C4-2B (cell line): ENCODE measurements around the gene MID1.

ENCODE experiments used
- H3K27ac ChIP-seq: fragments of 450-650 bp; 2 replicates; pipeline ENCODE4 v1.5.1; 2017
- ZFX ChIP-seq: fragments of 450-650 bp; IDR thresholded peaks from 2 replicates; pipeline ENCODE4 v1.6.1; 2017
- TF ChIP-seq, protein P1 (sequence below): fragments of 450-650 bp; conservative IDR thresholded peaks from 2 replicates; pipeline ENCODE4 v1.5.1; 2017; ENCODE audit warnings: mild to moderate bottlenecking

Gene MID1

DNA sequence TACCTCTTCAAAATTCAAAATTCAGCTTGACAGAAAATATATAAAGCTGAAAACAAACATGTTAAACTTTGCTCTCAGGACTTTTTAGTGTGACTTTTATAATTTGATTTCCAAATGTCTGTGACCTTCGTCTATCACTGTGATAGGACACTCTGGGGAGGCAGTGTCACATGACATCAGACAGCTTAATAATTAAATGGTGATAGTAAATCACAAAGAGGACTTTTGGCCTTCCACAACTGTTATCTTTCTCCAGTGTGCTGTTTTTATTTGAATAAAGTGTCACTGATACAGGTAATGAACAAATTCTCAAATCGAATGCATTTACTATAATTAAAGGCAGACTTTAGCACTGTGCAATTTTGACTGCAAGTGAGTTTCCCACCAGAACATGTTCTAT lies 83.1 kb downstream of the MID1 start:
- TF ChIP-seq ZFX: no peak
- TF ChIP-seq, protein P1, sequence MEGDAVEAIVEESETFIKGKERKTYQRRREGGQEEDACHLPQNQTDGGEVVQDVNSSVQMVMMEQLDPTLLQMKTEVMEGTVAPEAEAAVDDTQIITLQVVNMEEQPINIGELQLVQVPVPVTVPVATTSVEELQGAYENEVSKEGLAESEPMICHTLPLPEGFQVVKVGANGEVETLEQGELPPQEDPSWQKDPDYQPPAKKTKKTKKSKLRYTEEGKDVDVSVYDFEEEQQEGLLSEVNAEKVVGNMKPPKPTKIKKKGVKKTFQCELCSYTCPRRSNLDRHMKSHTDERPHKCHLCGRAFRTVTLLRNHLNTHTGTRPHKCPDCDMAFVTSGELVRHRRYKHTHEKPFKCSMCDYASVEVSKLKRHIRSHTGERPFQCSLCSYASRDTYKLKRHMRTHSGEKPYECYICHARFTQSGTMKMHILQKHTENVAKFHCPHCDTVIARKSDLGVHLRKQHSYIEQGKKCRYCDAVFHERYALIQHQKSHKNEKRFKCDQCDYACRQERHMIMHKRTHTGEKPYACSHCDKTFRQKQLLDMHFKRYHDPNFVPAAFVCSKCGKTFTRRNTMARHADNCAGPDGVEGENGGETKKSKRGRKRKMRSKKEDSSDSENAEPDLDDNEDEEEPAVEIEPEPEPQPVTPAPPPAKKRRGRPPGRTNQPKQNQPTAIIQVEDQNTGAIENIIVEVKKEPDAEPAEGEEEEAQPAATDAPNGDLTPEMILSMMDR: no peak
- no peak overlapping the region for H3K27ac ChIP-seq

DNA sequence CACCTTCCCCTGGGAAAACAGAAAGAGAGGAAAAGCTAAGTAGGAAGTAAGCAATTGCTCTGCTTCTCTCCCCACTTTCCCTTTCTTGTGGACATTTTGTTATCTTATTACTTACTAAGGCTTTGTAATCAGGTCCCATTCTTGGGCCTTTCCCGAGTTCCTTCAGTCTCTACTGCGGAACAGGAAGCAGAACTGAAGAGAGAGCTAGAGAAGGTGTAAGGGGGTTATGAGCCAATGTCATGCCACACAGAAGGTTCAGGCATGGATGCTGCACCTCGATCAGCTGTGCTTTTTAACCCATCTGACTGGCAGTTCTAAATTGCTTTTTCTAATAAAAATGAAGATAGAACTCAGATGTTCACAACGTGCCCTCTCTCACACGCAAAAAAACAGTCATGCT lies 83.6 kb downstream of the MID1 start:
- TF ChIP-seq ZFX: no peak
- TF ChIP-seq, protein P1: no peak
- no peak overlapping the region for H3K27ac ChIP-seq

DNA sequence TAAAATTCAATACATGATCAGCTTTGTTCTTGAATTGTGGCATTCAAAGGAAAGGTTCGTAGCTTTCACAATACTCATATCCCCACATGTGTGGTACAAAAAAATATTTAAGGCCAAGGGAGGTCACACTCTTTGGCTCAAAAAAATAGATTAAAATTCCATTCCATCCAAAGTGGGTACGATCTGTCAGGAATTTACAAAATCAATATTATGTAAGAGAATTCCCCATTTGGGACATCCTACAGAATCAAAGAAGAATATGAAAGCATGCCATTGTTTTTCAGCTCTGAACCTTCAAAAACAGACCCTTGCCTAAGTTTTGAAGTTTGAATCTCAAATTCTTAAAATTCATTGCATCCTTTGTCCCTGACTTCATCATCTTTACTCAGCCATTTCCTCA lies 85.8 kb downstream of the MID1 start:
- TF ChIP-seq, protein P1: no peak
- TF ChIP-seq ZFX: no peak
- H3K27ac ChIP-seq: no peak overlapping the region

DNA sequence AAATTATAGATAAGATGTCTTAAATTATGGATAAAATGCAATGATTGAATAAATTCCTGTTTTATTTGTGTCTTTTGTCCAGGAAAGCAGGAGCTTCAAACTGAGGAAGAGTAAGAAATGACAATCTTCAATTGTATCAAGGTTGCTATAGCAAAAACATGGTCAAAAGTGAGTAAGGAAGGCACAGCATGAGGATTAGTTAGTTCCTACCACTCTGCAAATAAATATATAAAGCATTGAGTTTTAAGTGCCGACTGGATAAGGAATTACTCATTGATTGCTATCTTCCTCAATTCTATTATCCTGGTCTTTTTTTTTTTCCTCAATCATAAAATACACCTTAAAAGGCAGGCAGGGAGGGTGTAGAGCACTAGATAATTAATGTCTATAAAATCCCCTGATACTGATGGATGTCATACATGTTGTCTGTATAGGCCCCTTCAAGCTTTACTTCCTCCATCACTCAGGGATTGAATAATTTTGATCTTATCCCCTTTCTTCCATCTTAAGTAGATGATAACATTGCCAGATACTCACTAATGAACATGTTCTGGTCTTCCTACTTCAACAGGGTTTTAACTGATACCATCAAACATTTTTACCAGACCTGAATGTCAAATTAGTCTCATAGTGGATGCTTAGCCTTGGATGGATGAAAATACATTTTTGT lies 86.6 kb downstream of the MID1 start:
- H3K27ac ChIP-seq: no peak overlapping the region
- no peak for TF ChIP-seq ZFX
- TF ChIP-seq, protein P1: no peak

DNA sequence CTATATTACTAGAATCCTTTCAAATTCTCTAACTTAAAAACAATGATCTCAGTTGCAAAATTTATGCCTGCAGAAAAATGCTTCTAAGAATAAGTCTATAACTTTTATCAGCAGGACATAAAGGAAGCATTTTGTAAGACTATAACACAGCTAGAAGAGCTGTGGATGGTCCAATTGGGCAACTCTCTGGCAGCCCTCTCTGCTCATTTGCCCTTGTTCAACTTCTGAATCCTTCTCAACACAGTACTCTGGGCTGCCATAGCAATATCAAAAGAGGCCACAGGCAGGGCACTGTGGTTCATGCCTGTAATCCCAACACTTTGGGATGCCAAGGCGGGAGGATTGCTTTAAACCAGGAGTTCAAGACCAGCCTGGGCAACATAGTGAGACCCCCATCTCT lies 88.5 kb downstream of the MID1 start:
- TF ChIP-seq, protein P1: no peak
- TF ChIP-seq ZFX: no peak
- no peak overlapping the region for H3K27ac ChIP-seq

DNA sequence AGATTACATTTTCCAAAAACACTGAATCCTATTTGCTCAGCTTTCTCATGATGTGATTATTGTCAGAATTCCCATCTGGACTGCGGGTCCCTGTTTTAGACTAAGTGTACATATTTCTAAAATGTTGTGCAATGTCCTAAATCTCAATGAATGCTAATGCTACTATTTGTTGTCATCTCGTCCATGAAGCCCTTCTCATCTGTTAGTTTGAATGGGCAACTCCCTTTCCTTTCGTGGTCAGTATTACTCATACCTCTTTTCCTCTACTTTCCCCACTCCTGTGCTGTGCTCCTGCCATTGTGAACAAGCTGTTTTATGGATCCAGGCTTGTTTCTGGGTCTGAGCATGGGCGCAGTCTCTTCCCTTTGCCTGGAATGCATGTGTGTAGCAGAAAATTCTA lies 91.0 kb downstream of the MID1 start:
- no peak for TF ChIP-seq ZFX
- TF ChIP-seq, protein P1: no peak
- no peak overlapping the region for H3K27ac ChIP-seq

DNA sequence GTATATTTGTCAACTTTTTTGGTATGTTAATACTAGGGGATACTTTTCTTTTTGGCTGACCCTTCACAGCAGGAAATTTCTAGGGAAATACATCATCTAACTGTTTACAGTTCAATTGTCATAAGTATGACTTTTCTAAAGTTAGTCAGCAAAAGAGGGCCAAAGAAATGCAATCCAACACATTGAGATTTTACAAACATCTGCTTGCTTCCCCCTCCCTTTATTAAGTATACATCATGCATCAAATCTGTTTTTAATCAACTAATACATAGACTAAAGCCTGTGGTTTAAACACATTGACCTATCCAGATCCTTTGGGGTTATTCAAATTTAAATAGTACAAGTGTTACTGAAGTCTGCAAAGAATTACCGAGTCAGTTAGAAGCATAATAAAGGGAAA lies 93.9 kb downstream of the MID1 start:
- no peak overlapping the region for H3K27ac ChIP-seq
- TF ChIP-seq, protein P1: no peak
- no peak for TF ChIP-seq ZFX
